ENCODE measurements around the gene SMARCA2.

Gene SMARCA2

DNA sequence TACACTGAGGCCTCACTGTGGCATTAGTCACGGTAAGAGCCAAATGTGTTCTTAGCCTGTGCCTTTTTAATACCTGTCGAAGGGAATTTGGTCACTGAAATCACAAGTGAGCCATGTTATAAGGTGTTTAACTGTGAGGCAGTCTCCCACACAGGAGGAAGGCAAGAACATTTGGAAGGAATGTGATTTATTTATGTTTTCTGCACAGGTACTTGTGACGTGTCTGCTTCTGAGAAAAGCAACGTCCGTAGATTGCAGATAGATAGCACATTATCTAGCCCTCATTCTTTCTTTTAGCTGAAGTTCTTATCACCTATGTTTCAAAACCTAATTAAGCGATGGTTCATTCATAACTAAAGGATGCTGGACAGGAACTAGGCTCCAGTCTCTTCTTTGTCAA, 19.0 kb upstream of the SMARCA2 start:
- no peak overlapping the region for H3K27ac ChIP-seq
- TF ChIP-seq, protein P1, sequence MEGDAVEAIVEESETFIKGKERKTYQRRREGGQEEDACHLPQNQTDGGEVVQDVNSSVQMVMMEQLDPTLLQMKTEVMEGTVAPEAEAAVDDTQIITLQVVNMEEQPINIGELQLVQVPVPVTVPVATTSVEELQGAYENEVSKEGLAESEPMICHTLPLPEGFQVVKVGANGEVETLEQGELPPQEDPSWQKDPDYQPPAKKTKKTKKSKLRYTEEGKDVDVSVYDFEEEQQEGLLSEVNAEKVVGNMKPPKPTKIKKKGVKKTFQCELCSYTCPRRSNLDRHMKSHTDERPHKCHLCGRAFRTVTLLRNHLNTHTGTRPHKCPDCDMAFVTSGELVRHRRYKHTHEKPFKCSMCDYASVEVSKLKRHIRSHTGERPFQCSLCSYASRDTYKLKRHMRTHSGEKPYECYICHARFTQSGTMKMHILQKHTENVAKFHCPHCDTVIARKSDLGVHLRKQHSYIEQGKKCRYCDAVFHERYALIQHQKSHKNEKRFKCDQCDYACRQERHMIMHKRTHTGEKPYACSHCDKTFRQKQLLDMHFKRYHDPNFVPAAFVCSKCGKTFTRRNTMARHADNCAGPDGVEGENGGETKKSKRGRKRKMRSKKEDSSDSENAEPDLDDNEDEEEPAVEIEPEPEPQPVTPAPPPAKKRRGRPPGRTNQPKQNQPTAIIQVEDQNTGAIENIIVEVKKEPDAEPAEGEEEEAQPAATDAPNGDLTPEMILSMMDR (IDR thresholded peaks at IDR 0.05) = no peak
- TF ChIP-seq ZFX (IDR thresholded peaks at IDR 0.05; ENCODE audit: borderline replicate concordance) = no peak

DNA sequence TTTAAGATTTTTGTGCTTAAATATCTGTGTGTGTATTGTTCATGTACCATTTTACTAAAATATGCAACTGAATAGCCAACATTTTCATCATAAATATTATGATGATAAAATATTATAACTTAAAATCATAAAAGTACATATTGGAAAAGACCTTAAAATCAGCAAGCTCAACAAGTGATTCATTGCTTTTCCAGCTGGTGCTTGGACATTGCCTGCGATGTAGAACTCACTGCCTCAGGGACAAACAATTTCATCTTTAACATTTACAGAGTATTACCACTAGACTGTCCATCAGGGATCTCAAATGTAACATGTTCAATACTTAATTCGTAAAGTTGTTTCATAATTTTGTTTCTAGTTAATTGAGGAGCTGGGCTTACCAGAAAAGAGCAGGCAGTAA, 17.5 kb upstream of the SMARCA2 start:
- TF ChIP-seq ZFX (IDR thresholded peaks at IDR 0.05; ENCODE audit: borderline replicate concordance) = no peak
- TF ChIP-seq, protein P1 (IDR thresholded peaks at IDR 0.05) = no peak
- H3K27ac ChIP-seq = no peak overlapping the region

DNA sequence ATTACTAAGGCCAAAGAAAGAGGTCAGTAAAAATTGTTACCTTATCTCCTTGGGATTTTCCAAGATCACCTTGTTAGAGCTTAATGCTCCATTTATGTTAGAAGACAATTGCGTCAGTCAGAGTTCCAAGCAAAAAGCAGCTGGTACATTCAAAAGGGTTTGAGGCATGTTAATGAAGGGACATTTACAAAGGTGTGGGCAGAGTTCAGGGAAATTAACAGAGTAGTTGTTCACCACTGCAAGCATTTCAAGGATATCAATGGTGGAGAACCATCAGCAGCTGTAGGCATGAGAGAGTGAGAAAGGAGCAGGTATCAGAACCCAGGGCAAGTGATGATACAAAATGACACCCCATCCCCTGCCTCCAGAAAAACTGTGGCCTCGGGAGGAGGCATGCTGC, 17.0 kb upstream of the SMARCA2 start:
- TF ChIP-seq ZFX (IDR thresholded peaks at IDR 0.05; ENCODE audit: borderline replicate concordance) = no peak
- TF ChIP-seq, protein P1 (IDR thresholded peaks at IDR 0.05) = no peak
- H3K27ac ChIP-seq = no peak overlapping the region

DNA sequence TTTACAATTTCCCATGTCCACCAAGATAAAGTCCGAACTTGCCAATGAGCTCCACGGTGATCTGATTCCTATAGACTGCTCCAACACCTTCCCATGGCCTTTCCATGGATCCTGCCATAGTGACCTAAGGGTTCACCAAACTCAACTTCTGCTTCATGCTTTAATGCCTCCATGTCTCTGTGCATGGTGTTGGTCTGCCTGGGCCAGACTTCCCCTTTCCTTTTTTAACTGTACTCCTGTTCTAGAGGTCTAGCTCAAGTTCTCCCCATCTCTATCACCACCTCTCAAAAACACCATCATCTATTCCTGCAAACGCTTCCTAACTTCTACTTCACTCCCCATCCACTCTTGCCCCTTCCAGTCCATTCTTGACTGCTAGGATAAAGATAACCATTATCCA, 14.8 kb upstream of the SMARCA2 start:
- H3K27ac ChIP-seq = no peak overlapping the region
- TF ChIP-seq, protein P1 (IDR thresholded peaks at IDR 0.05) = no peak
- no peak for TF ChIP-seq ZFX (IDR thresholded peaks at IDR 0.05; ENCODE audit: borderline replicate concordance)

DNA sequence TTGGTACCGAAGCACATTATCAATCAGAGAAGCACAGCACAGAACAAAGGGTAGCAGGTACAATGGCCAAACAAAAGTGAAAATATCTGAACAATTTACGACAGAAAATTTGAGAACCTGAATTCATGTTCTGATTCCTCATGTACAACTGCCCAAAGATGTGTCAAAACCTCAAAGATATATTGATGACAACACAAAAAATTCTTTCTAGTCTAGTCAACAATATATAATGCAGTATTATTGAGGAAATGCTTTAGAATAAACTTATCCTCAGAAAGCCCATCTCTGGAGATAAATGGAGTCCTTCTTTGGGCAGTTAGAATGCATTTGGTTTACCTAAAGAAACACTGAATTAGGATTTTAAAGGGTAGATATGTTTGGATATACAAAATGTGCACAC, 6.8 kb upstream of the SMARCA2 start:
- TF ChIP-seq, protein P1 (IDR thresholded peaks at IDR 0.05) = no peak
- TF ChIP-seq ZFX (IDR thresholded peaks at IDR 0.05; ENCODE audit: borderline replicate concordance) = no peak

DNA sequence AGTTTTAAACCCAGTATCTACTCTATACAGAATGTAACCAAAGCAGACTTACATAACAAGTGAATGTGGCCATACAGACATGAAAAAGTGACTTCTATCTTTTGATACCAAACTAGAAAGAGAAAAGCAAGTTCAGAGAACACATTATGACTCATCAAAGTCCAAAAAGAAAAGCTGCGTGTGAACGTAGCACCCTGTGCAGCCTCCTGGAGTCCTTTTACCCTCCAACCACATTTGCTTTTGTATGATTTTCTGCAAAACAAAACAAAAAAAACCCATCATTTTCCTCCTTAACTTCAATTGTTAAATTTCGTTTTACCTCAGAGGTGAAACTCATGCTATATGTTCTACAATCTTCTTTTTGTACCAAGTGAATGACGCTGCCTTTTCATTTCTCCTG, 2.8 kb upstream of the SMARCA2 start:
- H3K27ac ChIP-seq = no peak overlapping the region
- TF ChIP-seq, protein P1 (IDR thresholded peaks at IDR 0.05) = no peak
- no peak for TF ChIP-seq ZFX (IDR thresholded peaks at IDR 0.05; ENCODE audit: borderline replicate concordance)

More for the DNA sequence above, 6.8 kb upstream of the SMARCA2 start:
- no peak overlapping the region for H3K27ac ChIP-seq

DNA sequence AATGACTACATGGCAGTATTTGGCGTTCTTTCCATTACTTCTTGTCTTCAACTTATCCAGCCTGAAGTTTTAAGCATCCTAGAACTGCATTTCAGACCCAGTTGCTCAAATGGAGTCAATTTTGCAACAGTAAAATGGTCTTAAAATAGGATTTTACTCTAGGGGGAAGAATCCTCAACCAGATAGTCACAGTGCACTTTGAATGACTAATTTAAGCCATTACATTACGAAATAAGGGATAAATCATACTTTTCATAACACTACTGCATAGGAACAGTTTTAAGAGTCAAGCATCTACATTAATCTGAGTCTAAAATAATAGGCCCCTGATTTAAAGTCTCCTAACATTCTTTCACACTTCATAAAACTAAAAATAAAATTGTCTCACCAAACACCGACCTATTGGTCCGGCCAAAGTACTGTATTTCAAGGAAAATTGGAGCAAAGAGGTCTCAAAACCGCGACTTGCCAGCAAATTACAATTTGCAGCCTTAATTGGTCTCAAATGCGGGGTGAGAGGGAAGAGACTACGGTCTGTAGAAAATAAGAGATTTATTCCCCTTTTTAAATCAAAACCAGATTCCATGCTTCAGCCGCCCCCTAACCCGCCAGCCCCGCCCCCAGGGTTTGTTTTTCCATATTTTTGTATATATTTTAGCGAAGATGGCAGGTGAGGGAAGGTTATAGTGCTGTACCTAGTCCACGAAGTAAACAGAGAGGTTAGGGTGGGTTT, 1.2 kb upstream of the SMARCA2 start:
- H3K27ac ChIP-seq = peak overlapping the region; percentile 96
- TF ChIP-seq, protein P1 (IDR thresholded peaks at IDR 0.05) = no peak
- no peak for TF ChIP-seq ZFX (IDR thresholded peaks at IDR 0.05; ENCODE audit: borderline replicate concordance)
